HEK293 (cell line): ENCODE results near the gene CADPS2.

Experiments
- CTCF ChIA-PET: fragments of 350-600 bp; formaldehyde crosslinking; extraction: SDS; loops from one replicate; lab custom pipeline; 2021; ENCODE audit warnings: antibody characterized with exemption; lab: Yijun Ruan, JAX
- POLR2A ChIA-PET: fragments of 300-600 bp; formaldehyde crosslinking; extraction: SDS; loops from one replicate; lab custom pipeline; 2020; ENCODE audit warnings: antibody characterized with exemption, inconsistent platforms; lab: Yijun Ruan, JAX
- H3K27ac ChIP-seq: fragments of 200-500 bp; sonication (Bioruptor generic); 2 replicates; pipeline ENCODE4 v1.5.1; 2014; ENCODE audit warnings: low read depth, low read length, control low read depth, inconsistent platforms; ENCODE audit errors: extremely low read depth
- H3K36me3 ChIP-seq, 2 experiments: fragments of 200-500 bp in 1 of 2; sonication (Bioruptor generic) in 1 of 2; 1 replicate in 1 of 2; 2 replicates in 1 of 2; pipeline ENCODE4 v1.5.1; 2014 to 2017; ENCODE audit warnings: inconsistent platforms in 2 of 2, low read length in 2 of 2; ENCODE audit not compliant: control insufficient read depth in 2 of 2, insufficient read depth in 1 of 2
- H3K4me1 ChIP-seq: fragments of 200-500 bp; sonication (Bioruptor generic); 2 replicates; pipeline ENCODE4 v1.5.1; 2014; ENCODE audit warnings: mild to moderate bottlenecking, low read length, inconsistent platforms; ENCODE audit not compliant: control insufficient read depth, insufficient read depth
- H3K4me3 ChIP-seq: 2 replicates; pipeline ENCODE4 v1.5.1; 2011; ENCODE audit warnings: low read depth, mild to moderate bottlenecking, control low read depth, low read length, moderate library complexity
- H3K9me3 ChIP-seq: fragments of 200-500 bp; sonication (Bioruptor generic); 2 replicates; pipeline ENCODE4 v1.5.1; 2014; ENCODE audit warnings: low read depth, low read length, inconsistent platforms; ENCODE audit not compliant: control insufficient read depth, insufficient read depth
- BCL11A ChIP-seq: fragments of 450-650 bp; formaldehyde crosslinking; IDR thresholded peaks from 2 replicates; pipeline ENCODE4 v1.5.1; 2016; ENCODE audit warnings: low read depth, missing biosample characterization, missing genetic modification characterization
- KLF16 ChIP-seq: fragments of 450-650 bp; formaldehyde crosslinking; IDR thresholded peaks from 2 replicates; pipeline ENCODE4 v1.5.1; 2017; ENCODE audit warnings: missing biosample characterization, missing genetic modification characterization
- KLF9 ChIP-seq: fragments of 450-650 bp; formaldehyde crosslinking; IDR thresholded peaks from 2 replicates; pipeline ENCODE4 v1.5.1; 2016; ENCODE audit warnings: missing biosample characterization, missing genetic modification characterization, low read depth
- REST ChIP-seq: fragments of 450-650 bp; formaldehyde crosslinking; IDR thresholded peaks from 2 replicates; pipeline ENCODE4 v1.5.1; 2016; ENCODE audit warnings: missing biosample characterization, missing genetic modification characterization
- SALL2 ChIP-seq: fragments of 450-650 bp; formaldehyde crosslinking; IDR thresholded peaks from 2 replicates; pipeline ENCODE4 v1.5.0; 2017; ENCODE audit warnings: missing biosample characterization, mild to moderate bottlenecking, missing genetic modification characterization, borderline replicate concordance
- SP2 ChIP-seq: fragments of 450-650 bp; formaldehyde crosslinking; IDR thresholded peaks from 2 replicates; pipeline ENCODE4 v1.5.1; 2016; ENCODE audit warnings: missing biosample characterization, missing genetic modification characterization
- YY2 ChIP-seq: fragments of 450-650 bp; formaldehyde crosslinking; IDR thresholded peaks from 2 replicates; pipeline ENCODE4 v1.5.1; 2016; ENCODE audit warnings: missing biosample characterization, missing genetic modification characterization
- ZBTB17 ChIP-seq: fragments of 450-650 bp; formaldehyde crosslinking; IDR thresholded peaks from 2 replicates; pipeline ENCODE4 v1.5.1; 2016; ENCODE audit warnings: missing biosample characterization, missing genetic modification characterization
- ZBTB8A ChIP-seq: fragments of 450-650 bp; formaldehyde crosslinking; IDR thresholded peaks from 2 replicates; pipeline ENCODE4 v1.5.1; 2016; ENCODE audit warnings: missing biosample characterization, missing genetic modification characterization
- ZNF112 ChIP-seq: fragments of 450-650 bp; formaldehyde crosslinking; IDR thresholded peaks from 2 replicates; pipeline ENCODE4 v1.5.0; 2017; ENCODE audit warnings: missing biosample characterization, missing genetic modification characterization
- ZNF121 ChIP-seq: fragments of 450-650 bp; formaldehyde crosslinking; IDR thresholded peaks from 2 replicates; pipeline ENCODE4 v1.5.1; 2016; ENCODE audit warnings: missing biosample characterization, missing genetic modification characterization
- ZNF133 ChIP-seq: fragments of 450-650 bp; formaldehyde crosslinking; IDR thresholded peaks from 2 replicates; pipeline ENCODE4 v1.5.1; 2016; ENCODE audit warnings: missing biosample characterization, missing genetic modification characterization
- ZNF202 ChIP-seq: fragments of 450-650 bp; formaldehyde crosslinking; IDR thresholded peaks from 2 replicates; pipeline ENCODE4 v1.5.1; 2016; ENCODE audit warnings: missing biosample characterization, missing genetic modification characterization, borderline replicate concordance
- ZNF211 ChIP-seq: fragments of 450-650 bp; formaldehyde crosslinking; IDR thresholded peaks from 2 replicates; pipeline ENCODE4 v1.5.1; 2016; ENCODE audit warnings: low read depth, missing biosample characterization, missing genetic modification characterization
- ZNF274 ChIP-seq, 2 experiments: fragments of 200-500 bp in 1 of 2; fragments of 450-650 bp in 1 of 2; sonication (Bioruptor generic) in 1 of 2; formaldehyde crosslinking in 1 of 2; IDR thresholded peaks; 2 replicates each; pipeline versions ENCODE4 v1.5.1 to v1.6.1; 2014 to 2016; ENCODE audit warnings: borderline replicate concordance in 1 of 2, inconsistent platforms in 1 of 2, low read length in 1 of 2, missing biosample characterization in 1 of 2, missing genetic modification characterization in 1 of 2
- ZNF544 ChIP-seq: fragments of 450-650 bp; formaldehyde crosslinking; IDR thresholded peaks from 2 replicates; pipeline ENCODE4 v1.5.0; 2017; ENCODE audit warnings: missing biosample characterization, missing genetic modification characterization
- ZNF558 ChIP-seq: fragments of 450-650 bp; formaldehyde crosslinking; IDR thresholded peaks from 2 replicates; pipeline ENCODE4 v1.5.1; 2016; ENCODE audit warnings: missing biosample characterization, missing genetic modification characterization
- ZNF610 ChIP-seq: fragments of 450-650 bp; formaldehyde crosslinking; IDR thresholded peaks from 2 replicates; pipeline ENCODE4 v1.5.1; 2016; ENCODE audit warnings: missing biosample characterization, missing genetic modification characterization, borderline replicate concordance
- ZNF768 ChIP-seq: fragments of 450-650 bp; formaldehyde crosslinking; IDR thresholded peaks from 2 replicates; pipeline ENCODE4 v1.5.1; 2018; ENCODE audit warnings: missing biosample characterization, mild to moderate bottlenecking, missing genetic modification characterization
- ZSCAN16 ChIP-seq: fragments of 450-650 bp; formaldehyde crosslinking; IDR thresholded peaks from 2 replicates; pipeline ENCODE4 v1.5.1; 2016; ENCODE audit warnings: missing biosample characterization, missing genetic modification characterization
- TF ChIP-seq, protein P1 (sequence below): fragments of 450-650 bp; formaldehyde crosslinking; IDR thresholded peaks from 2 replicates; pipeline ENCODE4 v1.5.1; 2016; ENCODE audit warnings: missing biosample characterization, missing genetic modification characterization

The CADPS2 gene

DNA sequence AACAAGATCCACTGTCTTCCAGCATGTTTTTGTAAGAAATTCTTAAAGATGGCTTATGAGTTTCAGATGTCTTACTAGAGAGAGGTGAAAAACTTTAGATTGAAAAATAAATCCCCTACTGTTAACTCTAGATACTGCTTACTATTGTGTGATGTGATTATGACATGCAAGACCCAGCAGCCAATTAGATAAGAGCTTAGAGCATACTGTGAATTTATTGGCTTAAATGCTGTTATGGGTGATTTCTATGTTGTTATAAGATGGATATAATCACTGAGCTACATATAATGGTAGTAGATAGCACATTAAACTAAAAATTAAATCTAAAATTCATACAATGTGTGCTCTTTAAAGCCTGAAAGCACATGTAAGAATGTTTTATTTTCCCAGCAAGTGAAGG, 187.2 kb downstream of the CADPS2 start, which contains the start of gene RNF133:
RNF133 (minus strand) TSS at position 101 of the 400 bp plus-strand sequence. CDS start 199 bp downstream, outside the sequence.
- H3K4me1 ChIP-seq = no peaks in the 10 kb centered on the region
- POLR2A ChIA-PET = no interaction called here
- TF ChIP-seq KLF9 (tag by site-specific recombination) (no peak), ZNF558 (tag by site-specific recombination) (no peak), ZNF544 (tag by site-specific recombination) (no peak), ZNF274 (IDR thresholded peaks at IDR 0.05; ENCODE audit: low read length) (no peak), ZNF274 (tag by site-specific recombination; IDR thresholded peaks at IDR 0.05; ENCODE audit: borderline replicate concordance) (no peak), ZNF202 (tag by site-specific recombination) (no peak), ZBTB17 (tag by site-specific recombination) (no peak), BCL11A (tag by site-specific recombination) (no peak), REST (no peak), SP2 (tag by site-specific recombination) (no peak), KLF16 (no peak), ZNF610 (tag by site-specific recombination) (no peak), ZSCAN16 (tag by site-specific recombination) (no peak), ZBTB8A (tag by site-specific recombination) (no peak), ZNF768 (no peak), SALL2 (tag by site-specific recombination) (no peak), ZNF211 (no peak), ZNF112 (no peak)
- TF ChIP-seq, protein P1, sequence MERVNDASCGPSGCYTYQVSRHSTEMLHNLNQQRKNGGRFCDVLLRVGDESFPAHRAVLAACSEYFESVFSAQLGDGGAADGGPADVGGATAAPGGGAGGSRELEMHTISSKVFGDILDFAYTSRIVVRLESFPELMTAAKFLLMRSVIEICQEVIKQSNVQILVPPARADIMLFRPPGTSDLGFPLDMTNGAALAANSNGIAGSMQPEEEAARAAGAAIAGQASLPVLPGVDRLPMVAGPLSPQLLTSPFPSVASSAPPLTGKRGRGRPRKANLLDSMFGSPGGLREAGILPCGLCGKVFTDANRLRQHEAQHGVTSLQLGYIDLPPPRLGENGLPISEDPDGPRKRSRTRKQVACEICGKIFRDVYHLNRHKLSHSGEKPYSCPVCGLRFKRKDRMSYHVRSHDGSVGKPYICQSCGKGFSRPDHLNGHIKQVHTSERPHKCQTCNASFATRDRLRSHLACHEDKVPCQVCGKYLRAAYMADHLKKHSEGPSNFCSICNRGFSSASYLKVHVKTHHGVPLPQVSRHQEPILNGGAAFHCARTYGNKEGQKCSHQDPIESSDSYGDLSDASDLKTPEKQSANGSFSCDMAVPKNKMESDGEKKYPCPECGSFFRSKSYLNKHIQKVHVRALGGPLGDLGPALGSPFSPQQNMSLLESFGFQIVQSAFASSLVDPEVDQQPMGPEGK (tag by site-specific recombination) = no peak
- TF ChIP-seq, all 188 proteins: peak for 0
- H3K27ac ChIP-seq = no peak within 1 kb of the TSS
- CTCF ChIA-PET = interaction anchor here (1.9 kb wide), 1 partner anchor 10 kb away, joined by 4 read pairs; no protein-coding TSS in a partner anchor
- no peaks in the 10 kb centered on the region for H3K36me3 ChIP-seq
- no peaks in the 10 kb centered on the region for H3K9me3 ChIP-seq
- no peak within 1 kb of the TSS for H3K4me3 ChIP-seq

GRCh38 chr7:122695816-122696215, 190.4 kb downstream of the CADPS2 start:
- H3K27ac ChIP-seq = no peak overlapping the region

More at GRCh38 chr7:122695816-122696215, 190.4 kb downstream of the CADPS2 start:
- Histone ChIP-seq H3K9me3 (no peaks in the 10 kb centered on the region), H3K4me1 (no peaks in the 10 kb centered on the region), H3K4me3 (no peak overlapping the region), H3K36me3 (no peaks in the 10 kb centered on the region)
- no peak for TF ChIP-seq ZNF121 (tag by site-specific recombination)
- no peak for TF ChIP-seq YY2 (tag by site-specific recombination)
- TF ChIP-seq ZNF133 (tag by site-specific recombination) = no peak
- POLR2A ChIA-PET = no interaction called here
- CTCF ChIA-PET = interaction anchor here (0.5 kb wide), 1 partner anchor 476 kb away, joined by 3 read pairs; no protein-coding TSS in a partner anchor
